OCI-LY7 (cell line): Measurements from ENCODE around the gene C1orf198.

Experiments
- CTCF ChIP-seq: fragments of 200-600 bp; sonication (generic); conservative IDR thresholded peaks from 2 replicates; pipeline ENCODE4 v1.5.1; 2014; ENCODE audit warnings: mild to moderate bottlenecking, antibody characterized with exemption, low read length, moderate library complexity, mixed read lengths
- EZH2phosphoT487 ChIP-seq: fragments of 200-600 bp; sonication (generic); IDR thresholded peaks from 2 replicates; pipeline ENCODE4 v1.6.1; 2018; ENCODE audit warnings: low read depth, borderline replicate concordance, mild to moderate bottlenecking, mixed run types, antibody characterized with exemption, low read length, moderate library complexity, mixed read lengths

DNA sequence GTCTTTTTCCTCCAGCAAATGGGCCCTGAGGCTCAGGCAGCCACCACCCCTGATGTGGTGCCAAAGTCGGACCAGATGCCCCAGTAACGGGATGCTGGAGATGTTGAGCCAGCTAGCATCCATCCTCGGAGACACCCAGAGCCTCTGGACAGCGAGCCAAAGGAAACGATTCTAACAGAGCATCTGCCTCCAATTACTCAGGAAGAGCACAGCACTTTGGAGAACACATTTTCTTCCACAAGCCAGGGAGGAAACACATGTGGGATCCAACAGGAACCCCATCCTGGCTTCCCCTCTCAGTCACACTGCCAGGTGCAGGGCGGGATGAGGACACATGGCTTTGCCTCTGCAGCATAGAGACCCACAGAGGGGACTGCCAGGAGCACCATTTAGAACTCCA, 44.9 kb downstream of the C1orf198 start:
- TF ChIP-seq EZH2phosphoT487, result no peak
- no peak for TF ChIP-seq CTCF
